ENCODE measurements around the gene HEMK1.

DNA sequence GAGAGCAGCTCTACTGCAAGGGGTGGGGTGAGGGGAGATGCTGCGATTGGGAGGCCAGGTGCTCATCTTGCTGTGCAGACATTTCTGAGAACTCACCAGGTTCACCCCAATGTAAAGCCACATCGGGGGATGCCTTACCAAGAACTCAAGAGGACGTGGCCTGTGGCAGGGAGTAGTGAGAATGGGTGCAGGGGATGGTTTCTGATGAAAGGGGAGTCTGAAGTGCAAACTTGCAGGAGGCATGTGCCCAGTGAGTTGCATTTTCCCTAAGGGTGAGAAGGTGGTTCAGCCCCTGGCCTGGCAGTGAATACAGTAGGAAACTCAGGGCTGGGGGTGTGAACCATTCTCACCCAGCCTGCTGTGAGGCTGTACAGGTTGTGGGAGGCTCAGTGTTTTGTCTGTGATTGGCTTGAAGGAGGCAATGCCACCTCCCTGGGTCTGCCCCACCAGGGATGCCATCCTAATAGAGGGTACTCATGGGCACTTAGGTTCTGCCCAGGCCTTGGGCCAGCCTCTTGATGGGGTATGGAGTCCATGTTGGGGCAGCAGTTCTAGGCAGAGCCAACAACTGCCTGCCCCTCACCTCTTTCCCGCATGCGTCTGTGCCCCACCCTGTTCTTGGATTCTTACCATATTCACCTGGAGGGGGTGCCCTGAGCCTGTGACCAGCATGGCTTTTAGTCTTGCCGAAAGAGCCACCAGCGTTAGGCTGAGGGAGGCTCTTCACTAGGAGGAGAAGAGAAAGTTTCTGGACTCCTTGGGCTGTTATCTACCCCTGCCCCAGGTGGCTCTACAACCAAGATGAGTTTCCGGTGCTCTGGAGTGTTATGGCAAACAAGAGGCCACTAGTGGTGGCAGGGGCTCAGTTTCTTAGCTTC is 4.5 kb downstream of the HEMK1 start:
- no peak for TF ChIP-seq EZH2 (IDR thresholded peaks at IDR 0.05; ENCODE audit: borderline replicate concordance, low read length)
- TF ChIP-seq, protein P1, sequence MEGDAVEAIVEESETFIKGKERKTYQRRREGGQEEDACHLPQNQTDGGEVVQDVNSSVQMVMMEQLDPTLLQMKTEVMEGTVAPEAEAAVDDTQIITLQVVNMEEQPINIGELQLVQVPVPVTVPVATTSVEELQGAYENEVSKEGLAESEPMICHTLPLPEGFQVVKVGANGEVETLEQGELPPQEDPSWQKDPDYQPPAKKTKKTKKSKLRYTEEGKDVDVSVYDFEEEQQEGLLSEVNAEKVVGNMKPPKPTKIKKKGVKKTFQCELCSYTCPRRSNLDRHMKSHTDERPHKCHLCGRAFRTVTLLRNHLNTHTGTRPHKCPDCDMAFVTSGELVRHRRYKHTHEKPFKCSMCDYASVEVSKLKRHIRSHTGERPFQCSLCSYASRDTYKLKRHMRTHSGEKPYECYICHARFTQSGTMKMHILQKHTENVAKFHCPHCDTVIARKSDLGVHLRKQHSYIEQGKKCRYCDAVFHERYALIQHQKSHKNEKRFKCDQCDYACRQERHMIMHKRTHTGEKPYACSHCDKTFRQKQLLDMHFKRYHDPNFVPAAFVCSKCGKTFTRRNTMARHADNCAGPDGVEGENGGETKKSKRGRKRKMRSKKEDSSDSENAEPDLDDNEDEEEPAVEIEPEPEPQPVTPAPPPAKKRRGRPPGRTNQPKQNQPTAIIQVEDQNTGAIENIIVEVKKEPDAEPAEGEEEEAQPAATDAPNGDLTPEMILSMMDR (IDR thresholded peaks at IDR 0.05; ENCODE audit: low read length): no peak

Measured in OCI-LY1 (cell line).